Activated naive CD4-positive, alpha-beta T cell treated with Interleukin-2 at 50 U/mL for 16 hours (primary cell): ENCODE data around the gene EPHA8.

ENCODE experiments used
- DNase-seq: peaks from one replicate; pipeline ENCODE4 v3.0.0-alpha.2; 2020

The EPHA8 gene

GRCh38 chr1:22569269-22569668, 6.0 kb downstream of the EPHA8 start:
- DNase-seq = no peak

- no peak for DNase-seq
Measured at GRCh38 chr1:22570140-22570909, 7.0 kb downstream of the EPHA8 start.

- DNase-seq = no peak
Measured at GRCh38 chr1:22572818-22573217, 9.5 kb downstream of the EPHA8 start.

GRCh38 chr1:22573237-22573636, 9.9 kb downstream of the EPHA8 start:
- DNase-seq = no peak

GRCh38 chr1:22575532-22576149, 12.4 kb downstream of the EPHA8 start:
- DNase-seq = no peak

GRCh38 chr1:22576150-22576544, 12.9 kb downstream of the EPHA8 start:
- no peak for DNase-seq

GRCh38 chr1:22576617-22577016, 13.3 kb downstream of the EPHA8 start:
- DNase-seq = no peak

GRCh38 chr1:22578732-22579361, 15.6 kb downstream of the EPHA8 start:
- DNase-seq = no peak

GRCh38 chr1:22579541-22580155, 16.4 kb downstream of the EPHA8 start:
- DNase-seq = no peak

- no peak for DNase-seq
Measured at GRCh38 chr1:22582661-22583635, 19.7 kb downstream of the EPHA8 start.

- DNase-seq = no peak
Measured at GRCh38 chr1:22584001-22584562, 20.8 kb downstream of the EPHA8 start.

GRCh38 chr1:22584970-22585369, 21.7 kb downstream of the EPHA8 start:
- no peak for DNase-seq

GRCh38 chr1:22585471-22585870, 22.2 kb downstream of the EPHA8 start:
- DNase-seq = no peak

GRCh38 chr1:22586356-22587130, 23.3 kb downstream of the EPHA8 start:
- DNase-seq = no peak

- DNase-seq = no peak
Measured at GRCh38 chr1:22587247-22587646, 24.0 kb downstream of the EPHA8 start.

- no peak for DNase-seq
Measured at GRCh38 chr1:22588899-22589422, 25.7 kb downstream of the EPHA8 start.

- no peak for DNase-seq
Measured at GRCh38 chr1:22591576-22591975, 28.3 kb downstream of the EPHA8 start.

- DNase-seq = no peak
Measured at GRCh38 chr1:22592051-22592450, 28.8 kb downstream of the EPHA8 start.

- no peak for DNase-seq
Measured at GRCh38 chr1:22592919-22593790, 29.9 kb downstream of the EPHA8 start.

GRCh38 chr1:22594396-22594795, 31.1 kb downstream of the EPHA8 start:
- DNase-seq = no peak
